HUES64 (cell line): ENCODE measurements around the gene RBM20.

Experiments
- H3K27ac ChIP-seq: 2 replicates; pipeline ENCODE4 v1.7.0; 2013; ENCODE audit warnings: low read depth, low read length, inconsistent platforms
- H3K27me3 ChIP-seq: 2 replicates; pipeline ENCODE4 v1.6.1; 2013; ENCODE audit warnings: mild to moderate bottlenecking, low read length; ENCODE audit not compliant: insufficient read depth
- H3K36me3 ChIP-seq: 2 replicates; pipeline ENCODE4 v1.6.1; 2013; ENCODE audit warnings: mild to moderate bottlenecking, low read length; ENCODE audit not compliant: insufficient read depth
- H3K4me1 ChIP-seq: 2 replicates; pipeline ENCODE4 v1.6.1; 2013; ENCODE audit warnings: mild to moderate bottlenecking, low read length, moderate library complexity; ENCODE audit not compliant: insufficient read depth
- H3K4me3 ChIP-seq: 2 replicates; pipeline ENCODE4 v1.5.1; 2013; ENCODE audit warnings: mild to moderate bottlenecking, low read length, moderate library complexity
- H3K9ac ChIP-seq: 2 replicates; pipeline ENCODE4 v1.6.1; 2013; ENCODE audit warnings: mild to moderate bottlenecking, low read depth, low read length
- H3K9me3 ChIP-seq: 2 replicates; pipeline ENCODE4 v1.6.1; 2013; ENCODE audit warnings: low read depth, low read length; ENCODE audit not compliant: insufficient read depth
- WGBS: fragments of 150-250, 120-280 bp; methylation state at CpG from one replicate; pipeline ENCODE4 v1.1.7; 2013; ENCODE audit warnings: missing lambda C conversion rate; 5-methylcytosine and 5-hydroxymethylcytosine counted together

The RBM20 gene

GRCh38 chr10:110773693-110774068 is 129.5 kb downstream of the RBM20 start:
- Histone ChIP-seq H3K27ac (no peak overlapping the region), H3K9ac (no peak overlapping the region)

GRCh38 chr10:110774069-110775019 is 130.2 kb downstream of the RBM20 start:
- no peaks in the 10 kb centered on the region for H3K9me3 ChIP-seq
- no peaks in the 10 kb centered on the region for H3K4me1 ChIP-seq
- 90% methylated on average over 8 of the region's 8 CpGs for WGBS
- H3K27me3 ChIP-seq = no peaks in the 10 kb centered on the region
- H3K36me3 ChIP-seq = no peaks in the 10 kb centered on the region
- no peak overlapping the region for H3K4me3 ChIP-seq
- no peak overlapping the region for H3K9ac ChIP-seq
- H3K27ac ChIP-seq = no peak overlapping the region

More at GRCh38 chr10:110773693-110774068, 129.5 kb downstream of the RBM20 start:
- H3K4me1 ChIP-seq = no peaks in the 10 kb centered on the region
- no peaks in the 10 kb centered on the region for H3K36me3 ChIP-seq
- H3K9me3 ChIP-seq = no peaks in the 10 kb centered on the region
- 95% methylated on average over 7 of the region's 7 CpGs for WGBS
- H3K4me3 ChIP-seq = no peak overlapping the region
- no peaks in the 10 kb centered on the region for H3K27me3 ChIP-seq

GRCh38 chr10:110775020-110775375 is 130.9 kb downstream of the RBM20 start:
- Histone ChIP-seq H3K4me1 (no peaks in the 10 kb centered on the region), H3K4me3 (no peak overlapping the region), H3K9ac (no peak overlapping the region), H3K9me3 (no peaks in the 10 kb centered on the region), H3K27me3 (no peaks in the 10 kb centered on the region), H3K27ac (no peak overlapping the region), H3K36me3 (no peaks in the 10 kb centered on the region)
- 92% methylated on average over 4 of the region's 4 CpGs for WGBS

GRCh38 chr10:110775406-110775805 is 131.3 kb downstream of the RBM20 start:
- H3K27ac ChIP-seq = no peak overlapping the region
- H3K4me1 ChIP-seq = no peaks in the 10 kb centered on the region
- H3K36me3 ChIP-seq = no peaks in the 10 kb centered on the region
- H3K9ac ChIP-seq = no peak overlapping the region
- H3K4me3 ChIP-seq = no peak overlapping the region
- WGBS = 96% methylated on average over 4 of the region's 4 CpGs
- H3K27me3 ChIP-seq = no peaks in the 10 kb centered on the region
- H3K9me3 ChIP-seq = no peaks in the 10 kb centered on the region

GRCh38 chr10:110777017-110777416 is 132.9 kb downstream of the RBM20 start:
- H3K36me3 ChIP-seq = no peaks in the 10 kb centered on the region
- H3K27ac ChIP-seq = no peak overlapping the region
- H3K4me3 ChIP-seq = no peak overlapping the region
- H3K9me3 ChIP-seq = no peaks in the 10 kb centered on the region
- WGBS = 96% methylated on average over 3 of the region's 3 CpGs
- H3K4me1 ChIP-seq = no peaks in the 10 kb centered on the region
- H3K9ac ChIP-seq = no peak overlapping the region
- no peaks in the 10 kb centered on the region for H3K27me3 ChIP-seq

GRCh38 chr10:110777661-110778060 is 133.5 kb downstream of the RBM20 start:
- no peaks in the 10 kb centered on the region for H3K27me3 ChIP-seq
- no peaks in the 10 kb centered on the region for H3K9me3 ChIP-seq
- H3K4me1 ChIP-seq = no peaks in the 10 kb centered on the region
- no peak overlapping the region for H3K9ac ChIP-seq
- no peaks in the 10 kb centered on the region for H3K36me3 ChIP-seq
- H3K4me3 ChIP-seq = no peak overlapping the region
- 78% methylated on average over 4 of the region's 4 CpGs for WGBS
- no peak overlapping the region for H3K27ac ChIP-seq

GRCh38 chr10:110778211-110778610 is 134.1 kb downstream of the RBM20 start:
- Histone ChIP-seq H3K36me3 (no peaks in the 10 kb centered on the region), H3K9ac (no peak overlapping the region), H3K4me1 (no peaks in the 10 kb centered on the region), H3K9me3 (no peaks in the 10 kb centered on the region), H3K27ac (no peak overlapping the region), H3K27me3 (no peaks in the 10 kb centered on the region), H3K4me3 (no peak overlapping the region)
- WGBS = 63% methylated on average over 1 of the region's 1 CpG

- WGBS = 90% methylated on average over 3 of the region's 3 CpGs
- Histone ChIP-seq H3K36me3 (no peaks in the 10 kb centered on the region), H3K27ac (no peak overlapping the region), H3K4me3 (no peak overlapping the region), H3K27me3 (no peaks in the 10 kb centered on the region), H3K4me1 (no peaks in the 10 kb centered on the region), H3K9me3 (no peaks in the 10 kb centered on the region), H3K9ac (no peak overlapping the region)
These were observed 135.4 kb downstream of the RBM20 start for GRCh38 chr10:110779489-110779888.

- Histone ChIP-seq H3K36me3 (no peaks in the 10 kb centered on the region), H3K27ac (no peak overlapping the region), H3K4me1 (no peaks in the 10 kb centered on the region), H3K27me3 (no peaks in the 10 kb centered on the region), H3K9me3 (no peaks in the 10 kb centered on the region), H3K9ac (no peak overlapping the region), H3K4me3 (no peak overlapping the region)
- WGBS = 92% methylated on average over 8 of the region's 8 CpGs
These were observed 136.6 kb downstream of the RBM20 start for GRCh38 chr10:110780704-110781103.

- WGBS = 94% methylated on average over 7 of the region's 7 CpGs
- no peaks in the 10 kb centered on the region for H3K9me3 ChIP-seq
- H3K9ac ChIP-seq = no peak overlapping the region
- H3K27me3 ChIP-seq = no peaks in the 10 kb centered on the region
- no peaks in the 10 kb centered on the region for H3K36me3 ChIP-seq
- H3K27ac ChIP-seq = no peak overlapping the region
- 0 out of 2 replicates have a peak, but pooled peaks cover 2% of the 10 kb centered on the region for H3K4me1 ChIP-seq
- no peak overlapping the region for H3K4me3 ChIP-seq
These were observed 137.0 kb downstream of the RBM20 start for GRCh38 chr10:110781139-110781538.

- H3K4me3 ChIP-seq = no peak overlapping the region
- no peaks in the 10 kb centered on the region for H3K36me3 ChIP-seq
- 84% methylated on average over 2 of the region's 2 CpGs for WGBS
- 0 out of 2 replicates have a peak, but pooled peaks cover 4% of the 10 kb centered on the region for H3K4me1 ChIP-seq
- H3K27me3 ChIP-seq = no peaks in the 10 kb centered on the region
- no peak overlapping the region for H3K27ac ChIP-seq
- no peak overlapping the region for H3K9ac ChIP-seq
- H3K9me3 ChIP-seq = no peaks in the 10 kb centered on the region
These were observed 138.5 kb downstream of the RBM20 start for GRCh38 chr10:110782616-110783015.
